Tibial nerve (tissue), 3 donors: ENCODE measurements around the gene TARM1.

Experiments
- CTCF ChIP-seq, 5 experiments: fragments of 200-600 bp in 3 of 5; fragments of 450-650 bp in 2 of 5; sonication (generic) in 3 of 5; IDR thresholded peaks; one replicate each; pipeline ENCODE4 v1.5.1; 2016 to 2019; ENCODE audit warnings: antibody characterized with exemption in 5 of 5, mild to moderate bottlenecking in 3 of 5, moderate library complexity in 2 of 5
- POLR2A ChIP-seq, 2 donors: fragments of 450-650 bp; IDR thresholded peaks; one replicate each; pipeline ENCODE4 v1.6.1; 2017; ENCODE audit warnings: antibody characterized with exemption in 2 of 2, mild to moderate bottlenecking in 2 of 2, moderate library complexity in 2 of 2

GRCh38 chr19:54040003-54040402 is 41.2 kb downstream of the TARM1 start:
- no peak for TF ChIP-seq CTCF (IDR thresholded peaks at IDR 0.05)
- no peak for TF ChIP-seq POLR2A (IDR thresholded peaks at IDR 0.05)
